Smooth muscle cell of the brain vasculature (primary cell): ENCODE measurements around the gene HERPUD1.
"Not testable (repeated sequence)": the region's sequence is repeated elsewhere in the genome, so short reads cannot be mapped to it uniquely, and the experiment has no call there.

Experiments
- DNase-seq: peaks from one replicate; pipeline ENCODE4 v3.0.0-alpha.2; 2012; ENCODE audit warnings: low read depth, low spot score

The HERPUD1 gene

DNA sequence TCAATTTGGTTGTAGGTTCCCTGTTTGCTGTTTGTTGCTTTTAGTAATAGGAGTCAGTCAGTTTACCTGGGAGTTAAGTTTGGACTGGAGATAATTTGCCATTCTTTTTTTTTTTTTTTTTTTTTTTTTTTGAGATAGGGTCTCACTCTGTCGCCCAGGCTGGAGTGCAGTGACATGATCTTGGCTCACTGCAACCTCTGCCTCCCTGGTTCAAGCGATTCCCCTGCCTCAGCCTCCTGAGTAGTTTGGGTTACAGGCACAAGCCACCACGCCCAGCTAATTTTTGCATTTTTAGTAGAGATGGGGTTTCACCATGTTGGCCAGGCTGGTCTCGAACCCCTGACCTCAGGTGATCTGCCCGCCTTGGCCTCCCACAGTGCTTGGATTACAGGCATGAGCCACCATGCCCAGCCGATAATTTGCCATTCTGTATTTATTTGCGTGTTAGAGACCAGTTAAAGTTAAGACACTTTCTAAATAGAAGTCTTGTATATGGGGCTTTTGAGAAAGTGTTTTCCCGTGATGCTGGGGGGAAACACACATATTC is 2.7 kb downstream of the HERPUD1 start:
- not testable (repeated sequence) for DNase-seq

DNA sequence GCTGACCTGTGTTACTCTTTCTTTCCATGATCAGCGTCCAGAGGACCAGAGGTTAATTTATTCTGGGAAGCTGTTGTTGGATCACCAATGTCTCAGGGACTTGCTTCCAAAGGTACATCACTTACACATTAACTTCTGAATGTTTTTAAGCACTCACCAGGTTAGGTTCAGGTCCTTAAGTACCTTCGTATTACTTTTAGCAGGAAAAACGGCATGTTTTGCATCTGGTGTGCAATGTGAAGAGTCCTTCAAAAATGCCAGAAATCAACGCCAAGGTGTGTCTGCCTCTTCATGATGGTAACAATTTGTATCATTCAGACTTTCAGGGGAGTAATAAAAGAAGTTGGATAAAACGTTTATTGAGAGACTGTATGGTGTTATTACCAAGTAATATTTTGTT is 3.3 kb downstream of the HERPUD1 start:
- DNase-seq = no peak

DNA sequence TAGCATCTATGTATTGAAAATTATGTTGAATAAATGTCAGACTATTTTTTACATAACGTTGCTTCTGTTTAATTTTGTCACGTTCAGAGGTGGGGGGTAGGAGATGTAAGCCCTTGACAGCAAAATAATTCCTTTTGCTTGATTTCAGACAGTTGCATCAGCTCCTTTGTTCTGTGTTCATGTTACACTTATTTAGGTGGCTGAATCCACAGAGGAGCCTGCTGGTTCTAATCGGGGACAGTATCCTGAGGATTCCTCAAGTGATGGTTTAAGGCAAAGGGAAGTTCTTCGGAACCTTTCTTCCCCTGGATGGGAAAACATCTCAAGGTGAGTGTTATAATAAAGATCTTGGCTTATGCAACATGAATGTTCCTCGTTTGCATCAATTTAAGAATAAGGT is 4.5 kb downstream of the HERPUD1 start:
- no peak for DNase-seq

DNA sequence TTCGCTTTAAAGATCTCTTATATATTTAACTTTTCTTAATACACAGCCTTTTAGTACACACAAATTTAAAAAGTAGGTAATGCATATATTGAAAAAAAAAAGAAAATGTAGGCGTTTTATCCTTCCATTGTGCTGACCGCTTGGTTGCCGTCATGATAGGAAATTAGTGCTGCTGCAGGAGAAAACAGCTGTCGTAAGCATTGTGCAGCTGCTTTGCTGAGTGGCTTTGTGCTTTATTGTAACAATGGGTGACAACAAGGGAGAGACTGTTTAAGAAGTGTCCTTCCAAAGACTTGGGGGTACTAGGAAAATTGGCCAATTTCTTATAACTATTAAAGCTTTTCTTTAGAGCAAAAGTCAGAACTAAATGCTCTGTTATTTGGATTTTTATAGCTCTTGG is 5.0 kb downstream of the HERPUD1 start:
- no peak for DNase-seq

DNA sequence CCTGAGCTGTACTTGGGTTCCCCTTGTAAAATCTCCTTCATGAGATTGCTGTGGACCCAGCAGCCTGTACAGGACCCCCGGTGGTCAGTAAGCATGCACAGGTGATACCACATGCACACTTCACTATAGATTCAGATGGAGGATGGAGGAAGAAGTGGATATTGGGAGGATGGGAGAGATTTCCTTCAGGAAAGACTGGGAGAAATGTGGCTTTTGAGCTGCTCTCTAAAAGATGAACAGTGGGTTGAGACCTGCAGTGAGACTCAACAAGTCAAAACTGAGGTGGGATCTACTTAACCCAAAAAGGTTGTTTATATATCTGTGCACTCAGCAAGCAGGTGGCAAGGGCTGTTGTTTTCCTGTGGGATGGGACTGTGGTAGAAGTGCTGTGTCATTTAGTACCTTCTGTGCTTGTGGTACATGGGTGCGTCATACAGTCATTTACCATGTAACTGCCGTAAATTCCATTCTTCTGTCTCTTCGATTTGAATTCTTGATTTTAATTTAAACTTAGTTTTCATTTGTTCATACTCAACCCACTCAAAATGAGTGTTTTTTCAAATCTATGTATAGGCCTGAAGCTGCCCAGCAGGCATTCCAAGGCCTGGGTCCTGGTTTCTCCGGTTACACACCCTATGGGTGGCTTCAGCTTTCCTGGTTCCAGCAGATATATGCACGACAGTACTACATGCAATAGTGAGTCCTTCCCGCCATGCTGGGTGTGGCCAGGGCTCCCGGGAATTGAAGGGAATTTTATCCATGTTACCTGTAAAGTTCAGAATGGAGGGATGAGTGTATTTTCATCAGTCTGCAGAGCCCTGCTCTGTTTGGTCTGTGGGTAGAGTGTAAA is 6.9 kb downstream of the HERPUD1 start:
- DNase-seq = no peak

DNA sequence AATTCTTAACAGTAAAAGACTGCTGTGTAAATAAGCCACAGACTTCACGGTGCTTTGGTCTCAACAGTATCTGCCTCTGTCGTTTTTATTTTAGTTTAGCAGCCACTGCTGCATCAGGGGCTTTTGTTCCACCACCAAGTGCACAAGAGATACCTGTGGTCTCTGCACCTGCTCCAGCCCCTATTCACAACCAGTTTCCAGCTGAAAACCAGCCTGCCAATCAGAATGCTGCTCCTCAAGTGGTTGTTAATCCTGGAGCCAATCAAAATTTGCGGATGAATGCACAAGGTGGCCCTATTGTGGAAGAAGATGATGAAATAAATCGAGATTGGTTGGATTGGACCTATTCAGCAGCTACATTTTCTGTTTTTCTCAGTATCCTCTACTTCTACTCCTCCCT is 7.9 kb downstream of the HERPUD1 start:
- DNase-seq = no peak

DNA sequence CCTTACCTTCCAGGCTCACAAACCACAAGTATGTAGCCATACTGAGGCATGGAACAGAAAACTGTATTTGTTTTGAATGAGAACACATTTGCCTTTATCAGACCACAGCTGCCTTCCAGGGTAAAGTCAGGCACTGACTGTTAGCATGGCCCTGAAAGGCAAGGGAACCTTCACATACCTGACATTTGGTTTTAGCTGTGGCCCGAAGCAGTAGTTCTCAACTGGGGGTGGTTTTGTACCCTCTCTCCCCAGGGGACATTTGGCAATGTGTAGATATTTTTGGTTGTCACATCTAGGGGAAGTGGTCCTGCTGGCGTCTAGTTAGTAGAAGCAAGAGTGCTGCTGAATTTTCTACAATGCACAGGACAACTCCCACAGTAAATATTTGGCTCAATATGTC is 9.2 kb downstream of the HERPUD1 start:
- no peak for DNase-seq

DNA sequence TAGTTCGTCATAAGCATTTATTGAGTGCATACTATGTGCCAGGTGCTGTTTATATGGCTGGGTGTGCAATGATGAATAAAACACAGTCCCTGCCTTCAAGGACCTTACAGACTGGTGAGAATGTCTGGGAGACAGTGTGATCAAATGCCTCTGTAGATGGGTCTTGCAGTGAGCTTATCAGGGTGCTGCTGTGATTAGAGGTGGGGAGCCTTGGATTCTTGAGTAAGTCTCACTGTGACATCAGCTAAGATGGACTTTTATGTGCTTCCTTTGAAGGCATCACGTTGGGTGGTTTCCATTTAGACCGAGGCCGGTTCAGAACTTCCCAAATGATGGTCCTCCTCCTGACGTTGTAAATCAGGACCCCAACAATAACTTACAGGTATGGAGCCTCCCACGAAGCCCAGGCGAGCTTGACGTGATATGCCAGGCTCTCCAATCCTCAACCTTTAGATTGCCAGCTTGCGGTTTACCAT is 10.0 kb downstream of the HERPUD1 start:
- DNase-seq = no peak

DNA sequence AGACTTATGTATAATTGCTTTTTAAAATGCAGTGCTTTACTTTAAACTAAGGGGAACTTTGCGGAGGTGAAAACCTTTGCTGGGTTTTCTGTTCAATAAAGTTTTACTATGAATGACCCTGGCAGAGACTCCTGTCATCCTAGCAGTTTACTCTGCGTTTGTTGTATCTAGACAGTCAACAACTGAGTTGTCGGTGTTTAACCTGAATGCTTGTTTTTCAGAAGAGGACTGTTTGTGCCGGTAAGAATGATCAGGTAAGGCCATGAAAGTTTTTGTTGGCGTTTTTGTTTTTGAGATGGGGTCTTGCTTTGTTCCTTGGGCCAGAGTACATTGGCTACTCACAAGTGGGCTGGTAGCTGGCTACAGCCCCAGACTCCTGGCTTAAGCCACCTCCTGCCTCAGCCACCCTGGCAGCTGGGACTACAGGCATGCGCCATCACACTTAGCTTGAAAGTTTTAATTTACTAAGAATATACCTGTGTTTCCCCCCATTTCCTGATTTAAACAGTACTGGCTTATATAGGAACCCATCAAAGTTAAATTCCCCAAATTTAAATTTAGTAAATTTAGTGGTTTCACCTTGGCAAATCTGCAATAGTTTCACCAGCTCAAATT is 11.9 kb downstream of the HERPUD1 start:
- no peak for DNase-seq

DNA sequence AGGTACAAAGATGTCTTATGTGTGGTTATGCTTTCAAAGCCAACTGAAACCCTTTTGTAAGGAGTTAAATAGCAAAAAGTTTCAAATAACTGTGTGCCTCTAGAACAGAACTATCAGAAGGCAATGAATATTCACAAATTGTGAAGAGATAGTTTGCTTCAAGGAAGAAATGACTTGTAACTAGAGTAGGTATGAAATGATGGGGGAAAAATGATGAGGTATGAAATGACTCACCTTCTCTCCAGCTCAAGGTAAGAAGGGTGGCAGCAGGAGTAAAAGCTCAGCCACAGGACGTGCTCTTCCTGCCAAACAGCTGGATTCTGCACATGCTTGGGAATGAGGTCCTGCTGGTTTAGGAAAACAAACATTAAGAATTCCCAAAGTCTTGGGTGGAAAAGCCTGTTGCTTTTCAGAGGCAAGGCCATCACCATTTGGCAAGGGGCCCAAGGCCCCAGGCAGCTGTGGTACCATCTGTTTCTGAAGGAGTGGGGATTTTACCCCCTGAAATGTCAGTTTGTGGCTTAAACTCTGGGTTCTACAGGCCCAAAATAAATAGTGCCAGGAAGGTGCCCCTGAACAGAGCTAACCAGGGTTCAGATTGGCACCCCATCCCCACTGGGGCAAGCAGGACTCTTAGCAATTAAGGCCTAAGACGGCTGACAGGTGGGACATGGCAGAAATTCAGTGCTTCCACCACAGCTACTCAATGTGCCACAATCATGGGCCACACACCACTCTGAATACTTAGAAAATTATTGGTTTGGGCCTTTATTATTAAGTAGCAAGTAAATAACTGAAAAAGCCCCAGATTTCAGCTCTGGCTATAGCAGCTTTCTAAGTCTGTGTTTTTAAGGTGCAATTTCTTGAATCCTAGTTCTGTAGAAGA is 13.3 kb downstream of the HERPUD1 start:
- DNase-seq = peak; percentile 43

DNA sequence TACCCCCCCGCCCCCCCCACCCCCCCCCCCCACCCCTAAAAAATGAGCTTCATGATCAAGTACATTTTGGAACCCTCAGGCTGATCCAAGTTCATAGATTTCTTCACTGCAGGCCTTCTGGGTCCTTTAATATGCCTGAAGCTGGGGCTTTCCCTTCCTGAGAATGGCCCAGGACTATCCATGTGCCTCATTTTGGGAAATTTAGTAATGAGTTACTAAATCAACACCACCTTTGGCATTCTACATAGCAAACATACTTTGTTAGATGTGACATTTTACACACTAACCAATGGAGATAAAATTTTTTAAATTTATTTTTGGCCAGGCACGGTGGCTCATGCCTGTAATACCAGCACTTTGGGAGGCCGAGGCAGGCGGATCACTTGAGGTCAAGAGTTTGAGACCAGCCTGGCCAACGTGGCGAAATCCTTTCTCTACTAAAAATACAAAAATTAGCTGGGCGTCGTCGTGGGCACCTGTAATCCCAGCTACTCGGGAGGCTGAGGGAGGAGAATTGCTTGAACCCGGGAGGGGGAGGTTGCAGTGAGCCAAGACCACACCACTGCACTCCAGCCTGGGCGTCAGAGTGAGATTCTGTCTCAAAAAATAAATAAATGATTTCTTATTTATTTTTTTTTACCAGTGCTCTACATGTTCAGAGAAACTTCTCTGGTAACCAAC is 14.0 kb downstream of the HERPUD1 start:
- DNase-seq = no peak

DNA sequence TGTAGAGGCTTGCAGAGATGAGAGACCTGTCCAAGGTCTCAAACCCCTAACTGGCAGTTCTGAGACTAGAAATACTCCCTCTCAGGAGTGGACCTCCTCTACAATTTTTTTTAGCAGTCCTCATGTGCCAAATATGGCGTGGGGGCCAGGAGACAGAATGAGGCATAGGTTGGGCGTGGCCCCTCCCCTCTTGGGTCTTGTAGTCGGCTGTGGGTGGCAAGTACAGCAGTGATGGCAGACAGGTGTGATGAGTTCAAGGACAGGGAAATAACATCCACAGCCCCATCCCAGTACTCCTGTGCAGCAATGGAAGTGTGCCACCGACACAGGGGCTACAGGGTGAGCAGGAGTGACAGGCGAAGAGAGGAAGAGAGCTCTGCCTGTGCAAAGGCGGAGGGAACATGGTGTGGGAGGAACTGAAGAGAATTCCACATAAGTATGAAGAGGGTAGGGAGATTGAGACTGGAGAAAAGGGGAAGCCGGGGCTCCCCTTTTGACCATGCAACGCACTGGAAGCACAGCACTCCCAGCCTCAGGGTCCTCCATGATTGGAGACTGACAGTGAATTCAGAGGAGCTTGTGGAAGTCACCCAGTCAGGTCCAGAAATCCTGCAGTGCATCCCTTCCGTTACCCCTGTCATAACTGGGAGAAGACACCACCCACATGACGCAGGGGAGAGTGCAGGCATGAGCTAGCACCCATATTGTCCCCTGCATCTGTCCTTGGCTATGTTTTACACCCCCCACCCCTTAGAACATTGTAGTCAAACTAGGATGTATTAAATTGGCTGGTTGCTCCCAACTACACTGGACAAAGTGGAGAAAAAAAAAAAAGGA is 15.0 kb downstream of the HERPUD1 start:
- DNase-seq = no peak

DNA sequence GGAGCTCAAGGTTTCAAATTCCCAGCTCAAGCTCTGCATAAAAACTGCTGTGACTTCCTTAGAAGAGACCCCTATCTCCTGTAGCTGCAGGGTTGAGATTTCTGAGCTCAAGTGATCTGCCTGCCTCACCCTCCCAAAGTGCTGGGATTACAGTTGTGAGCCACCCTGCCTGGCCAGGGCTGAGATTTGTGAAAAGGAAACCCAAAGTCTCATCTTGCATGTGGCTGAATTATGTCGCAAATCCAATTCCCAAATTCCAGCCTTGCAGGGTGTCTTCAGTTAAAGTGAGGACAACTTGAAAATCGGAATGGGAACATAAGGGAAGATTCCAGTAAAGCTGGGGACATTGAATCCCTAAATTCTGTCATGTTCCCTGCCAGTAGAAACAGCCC is 15.7 kb downstream of the HERPUD1 start:
- no peak for DNase-seq

DNA sequence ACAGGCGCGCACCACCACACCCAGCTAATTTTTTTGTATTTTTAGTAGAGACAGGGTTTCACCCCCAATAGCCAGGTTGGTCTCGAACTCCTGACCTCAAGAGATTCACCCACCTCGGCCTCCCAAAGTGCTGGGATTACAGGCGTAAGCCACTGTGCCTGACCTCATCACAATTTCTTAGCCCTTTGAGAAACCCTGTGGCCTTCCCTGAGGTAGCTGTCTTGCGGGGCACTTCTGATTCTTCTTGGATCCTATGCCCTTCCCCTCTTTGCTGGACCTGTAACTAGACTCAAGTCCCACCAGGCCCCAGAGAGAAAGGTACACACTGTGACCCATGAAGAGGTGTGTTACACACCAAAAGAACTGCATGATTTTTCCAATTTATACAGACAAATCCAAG is 16.3 kb downstream of the HERPUD1 start:
- no peak for DNase-seq

DNA sequence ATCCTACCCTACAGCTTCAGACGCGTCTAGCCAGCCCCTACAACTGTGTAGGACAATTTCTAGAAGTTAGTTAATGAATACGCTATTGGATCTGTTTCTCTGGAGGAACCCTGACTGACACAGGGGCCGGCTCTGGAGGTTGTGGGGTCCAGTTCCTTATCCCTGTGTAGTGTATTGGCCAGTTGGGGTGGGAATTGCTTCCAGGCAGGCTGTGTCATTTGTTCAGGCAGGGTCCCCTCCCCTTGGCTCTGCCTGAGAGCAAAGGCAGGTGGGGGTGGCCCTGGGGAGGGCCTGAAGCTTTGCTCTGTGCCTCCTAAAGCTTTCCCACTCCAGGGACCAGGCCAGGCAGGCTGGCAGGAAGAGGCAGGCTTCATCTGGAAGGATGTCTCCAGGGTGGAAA is 18.1 kb downstream of the HERPUD1 start:
- no peak for DNase-seq

DNA sequence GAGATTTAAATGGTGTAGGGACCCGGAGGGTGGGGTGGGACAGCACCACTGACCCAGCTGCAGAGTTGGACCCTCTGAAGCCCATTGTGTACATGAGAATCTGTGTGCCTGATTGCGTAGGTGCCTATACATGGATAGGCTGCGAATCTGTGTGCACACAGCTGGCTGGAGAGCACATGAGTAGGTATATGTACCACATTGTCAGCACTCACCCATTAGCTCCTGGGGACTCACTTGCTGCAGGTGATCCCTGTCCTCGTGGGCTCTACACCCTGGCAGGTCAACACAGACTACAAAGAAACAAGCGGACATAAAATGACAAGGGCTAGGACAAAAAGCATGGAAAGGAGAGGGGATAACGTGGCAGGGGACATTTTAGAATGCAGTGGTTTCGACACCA is 18.5 kb downstream of the HERPUD1 start:
- DNase-seq = no peak

DNA sequence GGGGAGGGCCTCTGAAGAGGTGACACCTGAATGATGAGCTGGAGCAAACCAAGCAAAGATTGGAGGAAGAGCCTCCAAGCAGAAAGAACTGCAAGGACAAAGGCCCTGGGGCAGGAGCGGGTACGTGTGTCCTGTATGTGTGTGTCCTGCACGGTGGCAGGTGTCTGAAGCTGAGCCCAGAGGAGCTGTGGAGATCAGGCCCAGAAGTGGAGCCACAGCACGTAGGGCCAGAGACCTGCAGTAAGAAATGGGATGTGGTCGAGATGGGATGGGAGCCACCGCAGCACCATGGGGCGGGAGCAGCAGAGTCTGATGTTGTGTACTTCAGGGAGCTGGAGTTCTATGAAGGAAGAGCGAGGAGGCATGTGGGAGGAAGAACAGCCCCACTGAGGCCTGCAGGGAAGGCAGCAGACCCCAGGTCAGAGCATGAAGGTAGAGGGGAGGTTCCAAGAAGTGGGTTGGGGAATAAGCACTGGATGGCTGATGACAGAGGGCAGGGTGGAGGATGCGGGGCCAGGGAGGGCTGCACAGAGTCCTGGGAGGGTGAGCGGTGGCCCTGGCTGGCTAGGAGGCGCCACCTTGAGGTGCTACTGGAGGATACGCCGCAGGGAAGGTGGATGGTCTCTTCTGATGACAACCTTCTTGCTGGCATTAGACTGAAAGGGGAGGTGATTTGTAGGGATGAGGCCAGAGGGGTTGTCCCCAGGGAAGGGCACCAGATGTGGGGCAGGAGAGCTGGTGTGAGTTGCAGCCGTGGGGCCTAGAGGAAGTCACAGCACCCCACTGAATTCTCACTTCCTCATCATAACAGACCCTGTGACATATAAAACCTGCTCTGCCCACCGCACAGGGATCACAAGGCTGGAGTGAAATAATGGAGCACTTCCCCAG is 19.2 kb downstream of the HERPUD1 start:
- DNase-seq = no peak

DNA sequence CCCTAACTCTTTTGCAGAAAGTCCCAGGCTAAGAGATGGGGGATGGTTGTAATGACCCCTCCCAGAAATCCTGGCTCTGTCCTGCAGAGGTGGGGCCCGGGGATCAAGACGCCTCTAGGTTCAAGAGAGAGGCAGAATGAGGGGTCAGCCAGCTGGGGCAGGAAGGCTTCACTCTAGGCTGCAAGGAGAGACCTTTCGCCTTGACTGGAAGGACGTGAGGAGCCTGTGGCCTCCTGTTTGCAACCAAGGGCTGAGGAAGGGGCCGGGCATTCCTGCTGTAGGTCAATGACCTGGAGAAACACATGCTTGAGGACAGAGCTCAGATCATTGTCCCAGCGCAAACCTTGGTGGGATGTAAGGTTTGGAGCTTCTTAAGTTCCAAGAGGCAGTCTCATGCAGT is 21.1 kb downstream of the HERPUD1 start:
- no peak for DNase-seq

DNA sequence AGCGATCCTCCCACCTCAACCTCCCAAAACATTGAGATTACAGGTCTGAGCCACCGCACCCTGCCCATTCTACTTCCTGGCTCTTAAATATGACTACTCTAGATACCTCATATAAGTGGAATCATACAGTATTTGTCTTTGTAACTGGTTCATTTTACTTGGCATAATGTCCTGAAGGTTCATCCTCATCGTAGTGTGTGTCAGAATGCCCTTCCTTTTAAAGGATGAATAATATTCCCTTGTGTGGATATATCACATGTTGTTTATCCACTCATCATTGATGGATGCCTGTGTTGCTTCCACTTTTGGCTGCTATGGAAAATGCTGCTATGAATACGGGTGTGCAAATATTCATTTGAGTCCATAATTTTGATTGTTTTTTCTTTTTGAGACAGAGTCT is 24.1 kb downstream of the HERPUD1 start:
- DNase-seq = no peak

DNA sequence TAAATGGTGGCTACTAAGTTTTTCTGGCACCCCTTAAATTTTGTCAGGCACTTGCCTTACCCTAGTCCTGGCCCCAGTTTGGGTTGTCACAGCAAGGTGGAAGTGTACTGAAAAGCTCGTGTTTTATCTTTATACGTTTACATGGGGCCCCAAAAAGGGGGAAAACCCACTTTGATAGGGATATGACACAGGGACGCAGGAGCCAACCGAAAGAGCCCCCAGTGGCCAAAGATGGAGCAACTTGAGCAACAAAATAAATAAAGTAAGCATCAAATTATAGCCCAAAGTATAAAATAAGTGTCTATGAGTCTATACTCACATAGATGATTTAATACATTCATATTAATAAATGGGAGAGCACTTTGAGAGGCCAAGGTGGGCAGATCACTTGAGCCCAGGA is 24.8 kb downstream of the HERPUD1 start:
- no peak for DNase-seq
